Trophoblast cell (in vitro differentiated cells and primary cell): ENCODE measurements around the gene AFAP1L2.

Source experiments
- DNase-seq, 2 donors: peaks; one replicate each; pipeline ENCODE4 v3.0.0-alpha.2; 2016
- H2AFZ ChIP-seq: 2 replicates; pipeline ENCODE4 v1.6.1; 2013; ENCODE audit warnings: low read length, moderate library complexity, mild to moderate bottlenecking; ENCODE audit not compliant: insufficient read depth, poor library complexity
- H2AK5ac ChIP-seq: 2 replicates; pipeline ENCODE4 v1.6.1; 2013; ENCODE audit warnings: mild to moderate bottlenecking, low read length
- H2BK120ac ChIP-seq: 2 replicates; pipeline ENCODE4 v1.6.1; 2013; ENCODE audit warnings: low read length, mild to moderate bottlenecking, moderate library complexity; ENCODE audit not compliant: insufficient read depth, poor library complexity
- H2BK12ac ChIP-seq: 2 replicates; pipeline ENCODE4 v1.6.1; 2013; ENCODE audit warnings: mild to moderate bottlenecking, low read length, moderate library complexity
- H2BK5ac ChIP-seq: 2 replicates; pipeline ENCODE4 v1.6.1; 2013; ENCODE audit warnings: low read length, low read depth, moderate library complexity, mild to moderate bottlenecking; ENCODE audit not compliant: poor library complexity
- H3K14ac ChIP-seq: 2 replicates; pipeline ENCODE4 v1.6.1; 2013; ENCODE audit warnings: mild to moderate bottlenecking, low read length
- H3K18ac ChIP-seq: 2 replicates; pipeline ENCODE4 v1.6.1; 2013; ENCODE audit warnings: mild to moderate bottlenecking, low read length
- H3K23ac ChIP-seq: 2 replicates; pipeline ENCODE4 v1.6.1; 2013; ENCODE audit warnings: low read length
- H3K27ac ChIP-seq: 2 replicates; pipeline ENCODE4 v1.5.1; 2013; ENCODE audit warnings: low read depth, mild to moderate bottlenecking, inconsistent platforms, low read length, moderate library complexity
- H3K27me3 ChIP-seq: 2 replicates; pipeline ENCODE4 v1.6.1; 2013; ENCODE audit warnings: inconsistent platforms, mild to moderate bottlenecking, low read length, moderate library complexity; ENCODE audit not compliant: insufficient read depth
- H3K36me3 ChIP-seq, 2 experiments: 1 replicate in 1 of 2; 2 replicates in 1 of 2; pipeline ENCODE4 v1.6.1; 2013; ENCODE audit warnings: low read length in 2 of 2, mild to moderate bottlenecking in 2 of 2, moderate library complexity in 1 of 2; ENCODE audit not compliant: insufficient read depth in 2 of 2, control insufficient read depth in 1 of 2
- H3K4ac ChIP-seq: 2 replicates; pipeline ENCODE4 v1.6.1; 2013; ENCODE audit warnings: low read depth, mild to moderate bottlenecking, low read length, moderate library complexity
- H3K4me1 ChIP-seq, 2 experiments: 1 replicate in 1 of 2; 2 replicates in 1 of 2; pipeline ENCODE4 v1.6.1; 2013; ENCODE audit warnings: low read length in 2 of 2, mild to moderate bottlenecking in 2 of 2, moderate library complexity in 1 of 2; ENCODE audit not compliant: insufficient read depth in 2 of 2, control insufficient read depth in 1 of 2
- H3K4me2 ChIP-seq: 2 replicates; pipeline ENCODE4 v1.6.1; 2013; ENCODE audit warnings: inconsistent platforms, mild to moderate bottlenecking, low read length, moderate library complexity
- H3K4me3 ChIP-seq: 2 replicates; pipeline ENCODE4 v1.5.1; 2013; ENCODE audit warnings: mild to moderate bottlenecking, low read depth, low read length, inconsistent platforms
- H3K79me1 ChIP-seq: one replicate; pipeline ENCODE4 v1.6.1; 2013; ENCODE audit warnings: low read length
- H3K79me2 ChIP-seq: 2 replicates; pipeline ENCODE4 v1.6.1; 2013; ENCODE audit warnings: low read length, mild to moderate bottlenecking; ENCODE audit not compliant: control insufficient read depth, insufficient read depth, poor library complexity
- H3K9ac ChIP-seq: 2 replicates; pipeline ENCODE4 v1.6.1; 2013; ENCODE audit warnings: mild to moderate bottlenecking, low read length
- H3K9me3 ChIP-seq: 2 replicates; pipeline ENCODE4 v1.6.1; 2013; ENCODE audit warnings: low read depth, mild to moderate bottlenecking, control low read depth, inconsistent platforms, low read length; ENCODE audit not compliant: insufficient read depth
- H4K12ac ChIP-seq: 2 replicates; pipeline ENCODE4 v1.6.1; 2013; ENCODE audit warnings: low read depth, mild to moderate bottlenecking, low read length, moderate library complexity
- H4K8ac ChIP-seq: 2 replicates; pipeline ENCODE4 v1.6.1; 2013; ENCODE audit warnings: low read depth, mild to moderate bottlenecking, low read length, moderate library complexity
- H4K91ac ChIP-seq: one replicate; pipeline ENCODE4 v1.6.1; 2013; ENCODE audit warnings: low read depth, mild to moderate bottlenecking, low read length, moderate library complexity
- WGBS: extraction: QIAGEN DNeasy Blood & Tissue Kit; methylation state at CpG from one replicate; pipeline ENCODE4 v1.1.7; 2013; ENCODE audit warnings: missing lambda C conversion rate; ENCODE audit not compliant: insufficient read length, insufficient coverage; ENCODE audit errors: extremely low coverage; 5-methylcytosine and 5-hydroxymethylcytosine counted together

The AFAP1L2 gene

GRCh38 chr10:114356126-114356525, 48.2 kb downstream of the AFAP1L2 start:
- H3K36me3 ChIP-seq: peaks cover 0 to 4% of the 10 kb centered on the region in 2 experiments
- H2BK12ac ChIP-seq: no peak overlapping the region
- H3K9me3 ChIP-seq: no peaks in the 10 kb centered on the region
- H2AK5ac ChIP-seq: no peak overlapping the region
- H3K9ac ChIP-seq: no peak overlapping the region
- H4K91ac ChIP-seq: no peak overlapping the region
- H2BK5ac ChIP-seq: no peak overlapping the region
- no peak overlapping the region for H3K27ac ChIP-seq
- peaks cover 10% of the 10 kb centered on the region for H3K79me2 ChIP-seq
- H4K12ac ChIP-seq: no peak overlapping the region
- no peak overlapping the region for H3K4ac ChIP-seq
- WGBS: no CpG with 5 or more reads among the region's 4 CpGs
- no peak overlapping the region for H2BK120ac ChIP-seq
- no peak overlapping the region for H3K4me2 ChIP-seq
- no peak overlapping the region for H3K4me3 ChIP-seq
- H3K79me1 ChIP-seq: peaks cover 16% of the 10 kb centered on the region
- DNase-seq: no peak
- no peak overlapping the region for H4K8ac ChIP-seq
- H2AFZ ChIP-seq: no peak overlapping the region
- no peaks in the 10 kb centered on the region for H3K27me3 ChIP-seq
- peaks cover 21% of the 10 kb centered on the region in 2 experiments for H3K4me1 ChIP-seq
- no peak overlapping the region for H3K23ac ChIP-seq
- H3K14ac ChIP-seq: no peak overlapping the region
- no peak overlapping the region for H3K18ac ChIP-seq

GRCh38 chr10:114353383-114353782, 50.9 kb downstream of the AFAP1L2 start:
- Histone ChIP-seq H3K14ac (no peak overlapping the region), H3K36me3 (peaks cover 0 to 2% of the 10 kb centered on the region in 2 experiments), H4K8ac (no peak overlapping the region), H3K23ac (no peak overlapping the region), H3K27ac (no peak overlapping the region), H3K18ac (no peak overlapping the region), H3K79me2 (peaks cover 15% of the 10 kb centered on the region), H3K4me3 (no peak overlapping the region), H2AK5ac (no peak overlapping the region), H2BK120ac (peak overlapping the region; percentile 5), H2BK12ac (peak overlapping the region; percentile 66), H3K9me3 (no peaks in the 10 kb centered on the region), H2BK5ac (no peak overlapping the region), H3K79me1 (peaks cover 25% of the 10 kb centered on the region), H2AFZ (no peak overlapping the region), H3K27me3 (no peaks in the 10 kb centered on the region), H3K4ac (peak overlapping the region; percentile 91), H3K4me1 (peaks cover 22 to 31% of the 10 kb centered on the region in 2 experiments), H4K12ac (no peak overlapping the region), H4K91ac (no peak overlapping the region), H3K9ac (no peak overlapping the region), H3K4me2 (no peak overlapping the region)
- DNase-seq: no peak
- WGBS: no CpG with 5 or more reads among the region's 2 CpGs

- peak overlapping the region; percentile 1 for H4K91ac ChIP-seq
- H3K79me2 ChIP-seq: peaks cover 16% of the 10 kb centered on the region
- H3K23ac ChIP-seq: no peak overlapping the region
- no peak for DNase-seq
- peak overlapping the region; percentile 49 for H3K18ac ChIP-seq
- peaks cover 26% of the 10 kb centered on the region for H3K79me1 ChIP-seq
- H4K8ac ChIP-seq: no peak overlapping the region
- no peak overlapping the region for H3K4me3 ChIP-seq
- no peak overlapping the region for H4K12ac ChIP-seq
- no peak overlapping the region for H2AK5ac ChIP-seq
- H2AFZ ChIP-seq: no peak overlapping the region
- no peak overlapping the region for H2BK5ac ChIP-seq
- peak overlapping the region; percentile 4 for H3K4ac ChIP-seq
- H3K27ac ChIP-seq: no peak overlapping the region
- WGBS: no CpG with 5 or more reads among the region's 9 CpGs
- peak overlapping the region; percentile 0 for H2BK12ac ChIP-seq
- no peaks in the 10 kb centered on the region for H3K9me3 ChIP-seq
- no peak overlapping the region for H3K4me2 ChIP-seq
- peak overlapping the region; percentile 11 for H3K14ac ChIP-seq
- peaks cover 25 to 35% of the 10 kb centered on the region in 2 experiments for H3K4me1 ChIP-seq
- H2BK120ac ChIP-seq: no peak overlapping the region
- H3K36me3 ChIP-seq: peaks cover 0 to 2% of the 10 kb centered on the region in 2 experiments
- H3K27me3 ChIP-seq: no peaks in the 10 kb centered on the region
- no peak overlapping the region for H3K9ac ChIP-seq
Observed at GRCh38 chr10:114352653-114353298, 51.5 kb downstream of the AFAP1L2 start.

GRCh38 chr10:114350751-114351150, 53.6 kb downstream of the AFAP1L2 start:
- Histone ChIP-seq H3K4ac (peak overlapping the region; percentile 89), H4K91ac (peak overlapping the region; percentile 96), H3K79me2 (peaks cover 17% of the 10 kb centered on the region), H3K14ac (peak overlapping the region; percentile 93), H2AK5ac (peak overlapping the region; percentile 17), H3K9me3 (no peaks in the 10 kb centered on the region), H4K8ac (peak overlapping the region; percentile 83), H3K27me3 (no peaks in the 10 kb centered on the region), H3K4me2 (peak overlapping the region; percentile 31), H3K23ac (no peak overlapping the region), H2BK5ac (peak overlapping the region; percentile 98), H3K4me1 (peaks cover 41 to 48% of the 10 kb centered on the region in 2 experiments), H3K27ac (peak overlapping the region; percentile 98), H3K36me3 (peaks cover 0 to 3% of the 10 kb centered on the region in 2 experiments), H3K4me3 (no peak overlapping the region), H3K79me1 (peaks cover 39% of the 10 kb centered on the region), H2AFZ (no peak overlapping the region), H4K12ac (peak overlapping the region; percentile 49), H2BK12ac (peak overlapping the region; percentile 90), H2BK120ac (peak overlapping the region; percentile 98), H3K18ac (peak overlapping the region; percentile 81), H3K9ac (no peak overlapping the region)
- DNase-seq: peak; percentile 59 to 64
- WGBS: no CpG with 5 or more reads among the region's 11 CpGs
